Islet of Langerhans (tissue), 1 donor: ENCODE data around the gene SLC22A1.
"Not testable (repeated sequence)": the region's sequence is repeated elsewhere in the genome, so short reads cannot be mapped to it uniquely, and the experiment has no call there.

Experiments used
- FAIRE-seq: peaks from one replicate; lab custom pipeline; 2011; peaks lifted over from hg19 to GRCh38; lab: Jason Lieb, UNC

The SLC22A1 gene

DNA sequence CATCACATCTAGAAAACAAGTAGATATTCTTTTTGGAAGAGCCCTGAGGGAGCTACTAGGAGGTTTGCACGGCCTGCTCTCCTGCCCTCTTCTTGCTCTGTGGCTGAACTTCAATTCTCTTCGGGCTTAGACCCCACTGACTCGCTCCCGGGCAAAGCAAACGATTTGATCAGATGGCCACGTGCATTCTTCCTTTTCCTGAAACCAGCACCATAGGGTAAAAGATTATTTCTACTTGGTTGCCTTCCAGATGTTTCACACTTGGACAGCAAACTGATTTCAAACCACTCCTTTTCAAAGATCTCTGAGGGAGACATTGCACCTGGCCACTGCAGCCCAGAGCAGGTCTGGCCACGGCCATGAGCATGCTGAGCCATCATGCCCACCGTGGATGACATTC lies at the start of gene SLC22A1:
TSS of gene SLC22A1 (plus strand) at position 258 of the 400 bp plus-strand sequence. CDS start at position 379, 121 bp downstream.
- FAIRE-seq = no peak

DNA sequence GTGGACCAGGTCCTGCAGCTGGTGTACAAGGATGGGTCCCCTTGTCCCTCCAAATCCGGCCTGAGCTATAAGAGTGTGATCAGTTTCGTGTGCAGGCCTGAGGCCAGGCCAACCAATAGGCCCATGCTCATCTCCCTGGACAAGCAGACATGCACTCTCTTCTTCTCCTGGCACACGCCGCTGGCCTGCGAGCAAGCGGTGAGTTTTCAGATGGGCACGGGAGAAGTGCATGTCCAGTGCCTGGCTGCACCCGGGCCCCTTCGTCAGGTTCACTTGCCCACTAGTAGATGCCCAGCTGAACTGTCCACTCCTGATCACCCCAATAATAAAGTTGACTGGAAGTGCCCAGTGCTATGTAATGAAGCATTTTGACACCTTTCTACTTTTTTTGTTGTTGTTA lies 48.3 kb upstream of the SLC22A1 start:
- no peak for FAIRE-seq

- FAIRE-seq = no peak
Measured at GRCh38 chr6:160076009-160076408, 45.6 kb upstream of the SLC22A1 start.

- no peak for FAIRE-seq
Measured at GRCh38 chr6:160077024-160077423, 44.6 kb upstream of the SLC22A1 start.

DNA sequence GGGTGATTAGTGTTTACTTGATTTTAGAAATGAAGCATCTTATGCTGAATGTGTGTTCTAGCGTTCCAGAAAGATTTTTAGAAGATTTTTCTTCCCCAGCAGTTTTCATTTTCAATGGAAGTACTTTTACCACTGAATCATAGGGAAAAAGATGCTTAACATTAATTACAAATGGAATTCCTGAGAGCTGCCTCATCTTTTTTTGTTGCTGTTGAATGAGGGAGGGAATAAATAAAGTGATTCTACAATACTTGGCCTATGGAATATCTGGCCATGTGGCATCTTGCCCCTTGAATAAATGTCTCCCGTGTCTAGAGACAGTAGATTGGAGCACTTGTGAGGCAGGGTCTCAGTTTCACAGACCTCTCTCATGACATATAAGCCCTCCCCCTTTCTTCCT lies 44.1 kb upstream of the SLC22A1 start:
- FAIRE-seq = no peak

- FAIRE-seq = no peak
Measured at GRCh38 chr6:160078883-160079685, 42.5 kb upstream of the SLC22A1 start.

DNA sequence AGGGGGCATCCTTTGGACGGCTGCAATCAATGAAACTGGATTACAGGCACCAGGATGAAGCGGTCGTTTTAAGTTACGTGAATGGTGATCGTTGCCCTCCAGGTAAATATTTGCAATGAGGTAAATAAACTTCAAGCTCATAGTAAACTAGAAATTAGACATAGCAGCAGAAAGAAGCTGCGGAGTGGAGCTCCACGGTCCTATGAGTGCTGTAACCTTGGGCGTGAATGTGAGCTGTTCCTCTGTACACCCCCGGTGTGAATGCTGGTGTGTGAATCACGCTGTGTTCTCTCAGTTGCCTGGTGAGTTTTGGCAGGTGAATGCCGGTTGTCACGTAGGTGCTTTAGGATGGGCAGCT lies 42.0 kb upstream of the SLC22A1 start:
- FAIRE-seq = no peak

- no peak for FAIRE-seq
Measured at GRCh38 chr6:160080097-160080496, 41.5 kb upstream of the SLC22A1 start.

GRCh38 chr6:160081398-160081797 lies 40.2 kb upstream of the SLC22A1 start:
- FAIRE-seq = no peak

DNA sequence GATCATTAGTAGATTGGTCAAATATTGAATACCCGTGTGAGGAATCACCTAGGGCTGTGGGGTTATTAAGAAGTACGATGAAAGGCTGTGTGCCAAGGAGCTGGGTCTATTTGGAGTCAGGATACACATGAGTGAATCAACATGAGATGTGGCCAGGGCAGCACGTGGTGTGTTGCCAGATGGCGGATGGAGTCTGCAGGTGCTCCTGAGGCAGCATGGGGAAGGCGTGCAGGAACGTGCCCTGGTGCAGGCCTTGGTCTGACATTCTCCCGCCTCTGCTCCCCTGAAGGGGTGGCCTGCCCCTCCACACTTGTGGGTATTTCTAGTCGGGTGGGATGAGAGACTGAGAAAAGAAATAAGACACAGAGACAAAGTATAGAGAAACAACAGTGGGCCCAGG lies 39.0 kb upstream of the SLC22A1 start:
- no peak for FAIRE-seq

DNA sequence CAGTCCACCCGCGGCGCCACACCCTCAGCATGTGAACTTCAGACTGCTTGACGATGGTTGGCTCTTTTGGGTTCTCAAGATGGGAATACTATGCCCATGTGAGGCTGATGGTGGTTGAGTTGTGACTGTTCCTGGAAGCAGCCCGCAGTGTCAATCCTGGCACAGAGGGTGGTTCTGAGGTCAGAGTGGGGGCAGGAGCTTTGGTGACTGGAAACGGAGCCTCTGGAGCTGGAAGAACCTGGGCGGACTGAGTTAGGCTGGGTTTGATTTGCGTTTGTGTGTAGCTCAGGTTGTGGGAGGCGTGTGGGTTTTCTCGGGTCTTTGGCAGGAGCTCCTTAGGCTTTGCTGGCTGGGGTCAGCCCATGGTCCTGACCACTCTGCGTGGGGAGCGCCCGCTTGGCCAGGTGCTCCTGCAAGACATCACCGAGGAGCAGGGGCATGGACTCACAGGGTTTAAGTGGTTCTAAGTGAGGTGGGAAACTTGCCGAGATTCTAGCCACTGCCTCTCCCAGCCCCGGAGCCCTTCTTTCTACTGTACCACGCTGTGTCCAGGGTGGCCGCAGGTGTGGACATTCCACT lies 37.3 kb upstream of the SLC22A1 start:
- no peak for FAIRE-seq

DNA sequence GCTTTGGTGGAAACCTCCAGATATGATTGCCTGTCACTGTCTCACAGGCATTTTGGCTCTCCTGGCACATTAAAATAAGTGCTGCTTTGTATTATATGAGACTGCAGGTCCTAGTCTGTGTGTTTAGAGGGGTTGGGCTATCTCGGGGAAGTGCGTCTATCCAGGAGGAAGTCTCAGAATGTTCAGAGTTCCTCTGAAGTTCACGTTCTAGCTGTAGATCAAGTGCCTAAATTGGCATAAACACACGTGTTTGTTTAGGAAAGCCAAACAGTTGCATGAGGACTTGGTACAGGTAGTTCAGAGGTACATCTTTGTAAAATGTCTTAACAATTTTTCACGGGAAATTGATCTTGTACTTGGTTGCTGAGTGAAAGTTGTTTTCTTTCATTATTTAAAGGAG lies 36.4 kb upstream of the SLC22A1 start:
- FAIRE-seq = no peak

DNA sequence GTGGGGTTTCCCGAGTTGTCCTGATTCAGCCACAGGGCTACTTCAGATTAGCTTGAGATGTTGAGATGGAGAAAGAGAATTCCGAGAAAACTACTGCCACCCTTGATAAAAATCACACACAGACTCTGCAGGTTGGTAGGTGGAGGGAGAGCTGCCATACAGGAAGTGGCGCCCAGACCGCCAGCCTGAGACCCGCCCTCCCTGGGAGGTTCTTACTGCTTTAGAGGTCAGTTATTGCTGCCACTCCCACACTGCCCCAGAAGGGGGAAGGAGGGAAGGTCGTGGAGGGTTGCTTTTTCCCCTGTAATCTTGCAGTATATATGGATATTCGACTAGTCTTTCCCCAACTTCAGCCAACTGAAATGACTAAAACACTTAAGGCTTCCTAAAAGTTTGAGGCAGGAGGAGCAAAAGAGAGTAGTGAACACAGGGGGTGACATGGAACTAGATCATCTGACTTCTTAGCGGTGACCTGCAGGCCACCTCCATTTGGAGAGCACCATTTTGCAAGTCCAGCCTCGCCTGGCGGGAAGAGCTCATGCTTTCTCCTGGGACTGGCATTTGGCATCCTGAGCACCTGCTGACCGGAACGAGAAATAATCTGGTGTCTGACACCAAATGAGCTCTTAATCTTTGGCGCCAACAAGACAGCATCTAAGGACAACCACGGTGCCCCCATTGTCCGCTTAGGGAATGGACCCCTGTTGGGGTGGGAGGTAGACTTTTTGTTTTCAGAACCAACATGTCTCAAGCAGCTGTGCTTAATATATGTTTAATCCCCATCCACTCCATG lies 35.7 kb upstream of the SLC22A1 start:
- no peak for FAIRE-seq

GRCh38 chr6:160086754-160087153 lies 34.9 kb upstream of the SLC22A1 start:
- FAIRE-seq = no peak

GRCh38 chr6:160088069-160088783 lies 33.4 kb upstream of the SLC22A1 start:
- FAIRE-seq = no peak

- no peak for FAIRE-seq
Measured at GRCh38 chr6:160088784-160089533, 32.7 kb upstream of the SLC22A1 start.

DNA sequence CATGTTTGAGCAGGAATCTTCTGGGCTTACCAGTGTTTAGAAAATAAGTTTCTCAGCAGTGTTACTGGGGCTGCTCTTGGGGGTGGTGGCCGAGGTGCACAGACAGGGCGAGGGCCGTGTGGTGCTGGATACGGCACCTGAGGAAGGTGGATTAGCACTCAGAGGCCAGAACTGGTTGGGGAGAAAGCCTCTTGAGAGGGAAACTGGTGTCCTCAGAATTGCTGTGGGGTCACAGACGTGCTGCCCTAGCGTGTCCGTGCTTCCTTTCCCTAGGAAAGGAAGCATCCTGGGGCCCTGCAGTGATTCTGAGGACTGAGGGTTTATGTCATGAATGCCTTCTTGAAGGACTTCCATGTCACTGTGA lies 32.1 kb upstream of the SLC22A1 start:
- no peak for FAIRE-seq

GRCh38 chr6:160090442-160091239 lies 31.0 kb upstream of the SLC22A1 start:
- not testable (repeated sequence) for FAIRE-seq

- FAIRE-seq = not testable (repeated sequence)
Measured at GRCh38 chr6:160092176-160092575, 29.4 kb upstream of the SLC22A1 start.

GRCh38 chr6:160092602-160093001 lies 29.0 kb upstream of the SLC22A1 start:
- FAIRE-seq = no peak

GRCh38 chr6:160093061-160093460 lies 28.6 kb upstream of the SLC22A1 start:
- FAIRE-seq = no peak
